GM18861 (cell line): ENCODE results near the gene NSMCE1.

Source experiments
- ATAC-seq: cut with Tn5 transposase; IDR thresholded peaks from one replicate; pipeline ENCODE4 v1.9.1; 2021; ENCODE audit not compliant: unreplicated experiment

Gene NSMCE1

GRCh38 chr16:27268376-27269299, at the start of gene NSMCE1:
Gene NSMCE1, minus strand, starts transcription at chr16:27268772. Its CDS starts 11,202 bp downstream, at chr16:27257570.
- ATAC-seq: peak; percentile 90

GRCh38 chr16:27317738-27318391, 49.3 kb upstream of the NSMCE1 start:
- peak; percentile 4 for ATAC-seq

GRCh38 chr16:27317320-27317719, 48.7 kb upstream of the NSMCE1 start:
- no peak for ATAC-seq

- ATAC-seq: no peak
Measured at GRCh38 chr16:27316038-27316680, 47.6 kb upstream of the NSMCE1 start.

- no peak for ATAC-seq
Measured at GRCh38 chr16:27315333-27316037, 46.9 kb upstream of the NSMCE1 start.

GRCh38 chr16:27314986-27315332, 46.4 kb upstream of the NSMCE1 start:
- ATAC-seq: no peak

GRCh38 chr16:27314161-27314723, 45.7 kb upstream of the NSMCE1 start:
- no peak for ATAC-seq

GRCh38 chr16:27313422-27314160, 45.0 kb upstream of the NSMCE1 start, which contains the start of gene IL4R:
Gene IL4R, plus strand, starts transcription at chr16:27313974. Its CDS starts 26,230 bp downstream, at chr16:27340204.
- ATAC-seq: no peak

GRCh38 chr16:27312580-27313421, 44.2 kb upstream of the NSMCE1 start:
- no peak for ATAC-seq

GRCh38 chr16:27311897-27312303, 43.3 kb upstream of the NSMCE1 start:
- no peak for ATAC-seq

GRCh38 chr16:27311448-27311830, 42.9 kb upstream of the NSMCE1 start:
- ATAC-seq: no peak

GRCh38 chr16:27310576-27311447, 42.2 kb upstream of the NSMCE1 start:
- ATAC-seq: no peak

- no peak for ATAC-seq
Measured at GRCh38 chr16:27308792-27309191, 40.2 kb upstream of the NSMCE1 start.

GRCh38 chr16:27305839-27306442, 37.4 kb upstream of the NSMCE1 start:
- ATAC-seq: no peak

GRCh38 chr16:27304881-27305745, 36.5 kb upstream of the NSMCE1 start:
- no peak for ATAC-seq

GRCh38 chr16:27304102-27304501, 35.5 kb upstream of the NSMCE1 start:
- no peak for ATAC-seq
